ENCODE measurements around the gene VAMP8. TPM values are rescaled to one million over a fixed set of nuclear protein-coding genes. Genes with fewer than 3 reads are reported as not detected.

Gene VAMP8
- total RNA-seq, 1 donor from 2014 or later: 46.2 TPM

GRCh38 chr2:85604568-85605339 lies 27.4 kb downstream of the VAMP8 start:
- peaks cover 0 to 18% of the 10 kb centered on the region in 2 donors for H3K36me3 ChIP-seq

GRCh38 chr2:85605406-85606115 lies 28.2 kb downstream of the VAMP8 start:
- no peak for DNase-seq (ENCODE audit: extremely low spot score in 2 of 2)
- Histone ChIP-seq H3K27ac (no peak overlapping the region), H3K9me3 (no peaks in the 10 kb centered on the region), H3K4me1 (peaks cover 84% of the 10 kb centered on the region), H3K36me3 (peaks cover 0 to 11% of the 10 kb centered on the region in 2 donors), H3K27me3 (no peaks in the 10 kb centered on the region), H3K4me3 (no peak overlapping the region)
- TF ChIP-seq POLR2AphosphoS5 (IDR thresholded peaks at IDR 0.05; ENCODE audit: insufficient read depth in 1 of 2, low read depth in 1 of 2) (no peak), POLR2A (IDR thresholded peaks at IDR 0.05) (no peak)
- intact Hi-C loops (cut with DNase I): loop anchor here (10.0 kb wide), 1 partner anchor 61 kb away; no protein-coding TSS in a partner anchor

More at GRCh38 chr2:85604568-85605339, 27.4 kb downstream of the VAMP8 start:
- intact Hi-C loops (cut with DNase I): loop anchor here (10.0 kb wide), 1 partner anchor 60 kb away; no protein-coding TSS in a partner anchor
- TF ChIP-seq POLR2A (IDR thresholded peaks at IDR 0.05) (no peak), POLR2AphosphoS5 (IDR thresholded peaks at IDR 0.05; ENCODE audit: insufficient read depth in 1 of 2, low read depth in 1 of 2) (no peak)
- TF ChIP-seq, protein P1, sequence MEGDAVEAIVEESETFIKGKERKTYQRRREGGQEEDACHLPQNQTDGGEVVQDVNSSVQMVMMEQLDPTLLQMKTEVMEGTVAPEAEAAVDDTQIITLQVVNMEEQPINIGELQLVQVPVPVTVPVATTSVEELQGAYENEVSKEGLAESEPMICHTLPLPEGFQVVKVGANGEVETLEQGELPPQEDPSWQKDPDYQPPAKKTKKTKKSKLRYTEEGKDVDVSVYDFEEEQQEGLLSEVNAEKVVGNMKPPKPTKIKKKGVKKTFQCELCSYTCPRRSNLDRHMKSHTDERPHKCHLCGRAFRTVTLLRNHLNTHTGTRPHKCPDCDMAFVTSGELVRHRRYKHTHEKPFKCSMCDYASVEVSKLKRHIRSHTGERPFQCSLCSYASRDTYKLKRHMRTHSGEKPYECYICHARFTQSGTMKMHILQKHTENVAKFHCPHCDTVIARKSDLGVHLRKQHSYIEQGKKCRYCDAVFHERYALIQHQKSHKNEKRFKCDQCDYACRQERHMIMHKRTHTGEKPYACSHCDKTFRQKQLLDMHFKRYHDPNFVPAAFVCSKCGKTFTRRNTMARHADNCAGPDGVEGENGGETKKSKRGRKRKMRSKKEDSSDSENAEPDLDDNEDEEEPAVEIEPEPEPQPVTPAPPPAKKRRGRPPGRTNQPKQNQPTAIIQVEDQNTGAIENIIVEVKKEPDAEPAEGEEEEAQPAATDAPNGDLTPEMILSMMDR (IDR thresholded peaks at IDR 0.05): no peak
- H3K9me3 ChIP-seq: no peaks in the 10 kb centered on the region
- H3K4me1 ChIP-seq: peaks cover 77% of the 10 kb centered on the region
- peak overlapping the region; percentile 90 for H3K27ac ChIP-seq
- H3K27me3 ChIP-seq: no peaks in the 10 kb centered on the region
- DNase-seq (ENCODE audit: extremely low spot score in 2 of 2): no peak
- H3K4me3 ChIP-seq: peak overlapping the region in 1 of 2 donors; percentile 76

DNA sequence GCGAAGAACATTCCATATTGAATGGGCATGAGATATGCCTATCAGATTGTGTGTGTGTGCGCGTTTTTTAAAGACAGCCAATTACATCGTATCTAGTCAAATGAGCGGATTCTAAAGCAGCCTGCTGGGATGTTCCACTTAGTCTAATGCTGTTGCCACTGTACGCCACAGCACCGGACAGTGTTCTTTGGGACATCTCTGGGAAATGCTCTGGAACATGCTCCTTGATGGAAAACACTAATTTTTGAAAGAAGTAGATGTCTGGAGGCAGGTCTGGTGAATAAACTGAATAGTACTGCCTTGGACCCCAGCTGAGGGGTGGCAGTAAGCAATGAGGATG lies 28.7 kb downstream of the VAMP8 start:
- Histone ChIP-seq H3K27ac (no peak overlapping the region), H3K9me3 (no peaks in the 10 kb centered on the region), H3K27me3 (no peaks in the 10 kb centered on the region), H3K4me1 (peaks cover 84% of the 10 kb centered on the region), H3K4me3 (no peak overlapping the region), H3K36me3 (peaks cover 0 to 11% of the 10 kb centered on the region in 2 donors)
- TF ChIP-seq, protein P1 (IDR thresholded peaks at IDR 0.05): no peak
- no peak for TF ChIP-seq POLR2AphosphoS5 (IDR thresholded peaks at IDR 0.05; ENCODE audit: insufficient read depth in 1 of 2, low read depth in 1 of 2)
- no peak for DNase-seq (ENCODE audit: extremely low spot score in 2 of 2)
- intact Hi-C loops (cut with DNase I): loop anchor here (10.0 kb wide), 1 partner anchor 61 kb away; no protein-coding TSS in a partner anchor

GRCh38 chr2:85607268-85608215 lies 30.2 kb downstream of the VAMP8 start:
- no peak for DNase-seq (ENCODE audit: extremely low spot score in 2 of 2)
- TF ChIP-seq, protein P1 (IDR thresholded peaks at IDR 0.05): no peak
- TF ChIP-seq POLR2A (IDR thresholded peaks at IDR 0.05): no peak
- no peak for TF ChIP-seq POLR2AphosphoS5 (IDR thresholded peaks at IDR 0.05; ENCODE audit: insufficient read depth in 1 of 2, low read depth in 1 of 2)
- Histone ChIP-seq H3K27me3 (no peaks in the 10 kb centered on the region), H3K36me3 (peaks cover 0 to 11% of the 10 kb centered on the region in 2 donors), H3K27ac (no peak overlapping the region), H3K9me3 (no peaks in the 10 kb centered on the region), H3K4me1 (peaks cover 81% of the 10 kb centered on the region), H3K4me3 (no peak overlapping the region)
- intact Hi-C loops (cut with DNase I): loop anchor here (10.0 kb wide), 1 partner anchor 63 kb away; no protein-coding TSS in a partner anchor
